HS-27A (cell line): Measurements from ENCODE around the gene TTC34.

Source experiments
- DNase-seq: peaks from one replicate; pipeline ENCODE4 v3.0.0-alpha.2; 2012; ENCODE audit warnings: low read depth, missing footprints

Gene TTC34

GRCh38 chr1:2641381-2642130 lies 159.9 kb downstream of the TTC34 start:
- no peak for DNase-seq

- no peak for DNase-seq
Observed at GRCh38 chr1:2640626-2641025, 160.9 kb downstream of the TTC34 start.

GRCh38 chr1:2639607-2640521 lies 161.6 kb downstream of the TTC34 start:
- DNase-seq: no peak

GRCh38 chr1:2639203-2639602 lies 162.3 kb downstream of the TTC34 start:
- no peak for DNase-seq

GRCh38 chr1:2638466-2639115 lies 162.9 kb downstream of the TTC34 start:
- no peak for DNase-seq

- DNase-seq: no peak
Observed at GRCh38 chr1:2637442-2638145, 163.9 kb downstream of the TTC34 start.

- no peak for DNase-seq
Observed at GRCh38 chr1:2636733-2637132, 164.8 kb downstream of the TTC34 start.

- no peak for DNase-seq
Observed at GRCh38 chr1:2635361-2636010, 166.0 kb downstream of the TTC34 start.

- no peak for DNase-seq
Observed at GRCh38 chr1:2633936-2634491, 167.5 kb downstream of the TTC34 start.

GRCh38 chr1:2633366-2633935 lies 168.0 kb downstream of the TTC34 start:
- no peak for DNase-seq

- DNase-seq: no peak
Observed at GRCh38 chr1:2632561-2633361, 168.7 kb downstream of the TTC34 start, which contains the start of gene MMEL1. MMEL1 (minus strand) TSS chr1:2633016; CDS start chr1:2629484, 3,532 bp downstream.

- DNase-seq: no peak
Observed at GRCh38 chr1:2632051-2632430, 169.5 kb downstream of the TTC34 start.

- no peak for DNase-seq
Observed at GRCh38 chr1:2631136-2632050, 170.1 kb downstream of the TTC34 start.

GRCh38 chr1:2630498-2631135 lies 170.9 kb downstream of the TTC34 start:
- no peak for DNase-seq

- no peak for DNase-seq
Observed at GRCh38 chr1:2629627-2630497, 171.6 kb downstream of the TTC34 start.

GRCh38 chr1:2628933-2629626 lies 172.4 kb downstream of the TTC34 start:
- DNase-seq: no peak
